Measurements from ENCODE around the gene LRCH1. TPM values are rescaled to one million over a fixed set of nuclear protein-coding genes. Genes with fewer than 3 reads are reported as not detected.
"Not testable (repeated sequence)": the region's sequence is repeated elsewhere in the genome, so short reads cannot be mapped to it uniquely, and the experiment has no call there.

The LRCH1 gene
- total RNA-seq: 11.9 and 17.0 TPM in 2 replicates

DNA sequence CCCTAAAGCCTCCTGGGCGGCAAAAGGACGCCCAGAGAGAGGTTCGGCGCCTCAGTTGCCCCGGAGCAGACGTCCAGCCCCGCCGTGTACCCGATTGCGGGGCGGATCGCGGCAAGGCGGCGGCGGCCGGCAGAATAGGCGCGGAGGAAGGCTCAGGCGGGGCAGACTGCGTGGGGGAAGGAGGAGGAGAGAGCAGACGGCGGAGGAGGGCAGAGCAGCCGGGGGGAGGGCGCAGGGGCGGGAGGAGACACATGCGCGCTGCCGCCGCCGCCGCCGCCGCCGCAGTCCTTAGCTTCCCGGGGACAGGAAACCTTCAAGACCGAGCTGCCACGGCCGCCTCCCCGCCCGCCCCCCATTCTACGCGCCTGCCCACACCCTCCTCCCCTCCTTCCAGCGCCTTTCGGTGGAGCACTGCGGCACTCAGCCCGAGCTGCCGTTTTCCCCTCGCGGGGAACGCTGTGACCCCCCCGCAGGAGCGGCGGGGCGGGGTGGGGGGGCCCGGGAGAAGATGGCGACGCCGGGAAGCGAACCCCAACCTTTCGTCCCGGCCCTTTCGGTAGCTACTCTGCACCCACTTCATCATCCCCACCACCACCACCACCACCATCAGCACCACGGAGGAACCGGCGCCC is at the start of gene LRCH1:
LRCH1 (plus strand) TSS at position 282 of the 632 bp plus-strand sequence; CDS start at position 509, 227 bp downstream.
- H3K4me3 ChIP-seq (ENCODE audit: low read depth, low read length): peak within 1 kb of the TSS; percentile 97
- no peak for TF ChIP-seq CTCF (conservative IDR thresholded peaks at IDR 0.05; ENCODE audit: low read depth, low read length)
- DNase-seq (ENCODE audit: low read depth): no peak

- no peak for DNase-seq (ENCODE audit: low read depth)
- TF ChIP-seq CTCF (conservative IDR thresholded peaks at IDR 0.05; ENCODE audit: low read depth, low read length): no peak
- H3K4me3 ChIP-seq (ENCODE audit: low read depth, low read length): no peak overlapping the region
These were observed 48.9 kb upstream of the LRCH1 start for GRCh38 chr13:46504036-46504435.

GRCh38 chr13:46507981-46508380 is 45.0 kb upstream of the LRCH1 start:
- no peak for TF ChIP-seq CTCF (conservative IDR thresholded peaks at IDR 0.05; ENCODE audit: low read depth, low read length)
- DNase-seq (ENCODE audit: low read depth): no peak
- no peak overlapping the region for H3K4me3 ChIP-seq (ENCODE audit: low read depth, low read length)

- no peak for DNase-seq (ENCODE audit: low read depth)
- H3K4me3 ChIP-seq (ENCODE audit: low read depth, low read length): no peak overlapping the region
- no peak for TF ChIP-seq CTCF (conservative IDR thresholded peaks at IDR 0.05; ENCODE audit: low read depth, low read length)
These were observed 43.0 kb upstream of the LRCH1 start for GRCh38 chr13:46509981-46510380.

- H3K4me3 ChIP-seq (ENCODE audit: low read depth, low read length): no peak overlapping the region
- no peak for TF ChIP-seq CTCF (conservative IDR thresholded peaks at IDR 0.05; ENCODE audit: low read depth, low read length)
- no peak for DNase-seq (ENCODE audit: low read depth)
These were observed 37.2 kb upstream of the LRCH1 start for GRCh38 chr13:46515803-46516202.

DNA sequence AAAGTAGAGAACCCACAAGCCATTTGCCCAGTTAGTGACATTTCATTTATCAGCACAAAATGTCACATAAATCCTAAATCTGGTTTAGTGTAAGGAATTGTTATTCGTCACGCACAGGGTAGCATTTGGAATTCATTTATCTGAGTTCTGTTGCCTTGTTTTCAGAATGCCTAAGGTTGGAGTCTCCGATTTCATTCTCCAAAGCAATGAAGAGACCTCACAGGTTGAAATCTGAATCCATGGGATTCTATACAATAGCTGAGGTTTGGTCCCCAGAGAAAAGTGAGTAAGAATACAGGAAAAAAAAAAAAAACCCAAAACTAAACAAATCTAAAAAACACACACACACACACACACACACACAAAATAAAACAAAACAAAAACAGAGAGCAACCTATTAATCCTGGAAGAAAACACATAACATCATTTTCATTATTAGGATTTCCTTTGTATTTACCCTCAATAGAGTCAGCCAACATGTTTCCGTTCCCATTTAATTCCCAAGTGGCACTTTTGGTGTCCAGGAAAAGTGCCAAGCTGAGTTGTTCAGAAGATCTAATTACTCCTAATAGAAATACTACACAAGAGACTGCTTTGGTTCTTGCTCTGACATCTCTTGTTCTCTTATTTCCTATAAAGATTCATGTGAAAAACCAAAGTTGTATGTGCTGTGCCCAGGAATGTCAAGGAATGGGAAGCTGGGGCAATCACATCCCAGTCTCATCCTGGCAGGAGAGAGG is 36.2 kb upstream of the LRCH1 start:
- TF ChIP-seq CTCF (conservative IDR thresholded peaks at IDR 0.05; ENCODE audit: low read depth, low read length): no peak
- no peak overlapping the region for H3K4me3 ChIP-seq (ENCODE audit: low read depth, low read length)
- DNase-seq (ENCODE audit: low read depth): no peak

- DNase-seq (ENCODE audit: low read depth); H3K4me3 ChIP-seq (ENCODE audit: low read depth, low read length): not testable (repeated sequence)
These were observed 35.2 kb upstream of the LRCH1 start for GRCh38 chr13:46517748-46518147.

Measured in epithelial cell of proximal tubule (primary cell).